ENCODE measurements around the gene TST.

DNA sequence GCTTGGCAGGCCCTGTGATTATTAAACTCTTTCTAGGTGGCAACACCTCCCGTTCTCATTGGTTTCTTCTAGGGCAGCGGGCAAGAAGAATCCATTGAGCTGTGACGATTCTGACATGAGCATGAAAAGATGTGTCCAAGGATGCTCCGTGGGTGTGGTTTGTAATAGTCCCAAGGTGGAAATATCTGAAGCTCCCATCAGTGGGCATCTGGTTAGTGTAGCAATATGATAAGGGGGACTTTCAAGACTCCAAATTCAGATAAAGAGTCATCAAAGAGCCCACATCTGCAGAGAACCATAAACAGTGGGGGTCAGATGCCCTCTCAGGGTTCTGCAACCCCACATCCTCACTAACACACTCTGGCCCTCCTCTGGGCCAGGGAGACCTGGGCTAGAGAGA, 42.6 kb downstream of the TST start:
- TF ChIP-seq, protein P1, sequence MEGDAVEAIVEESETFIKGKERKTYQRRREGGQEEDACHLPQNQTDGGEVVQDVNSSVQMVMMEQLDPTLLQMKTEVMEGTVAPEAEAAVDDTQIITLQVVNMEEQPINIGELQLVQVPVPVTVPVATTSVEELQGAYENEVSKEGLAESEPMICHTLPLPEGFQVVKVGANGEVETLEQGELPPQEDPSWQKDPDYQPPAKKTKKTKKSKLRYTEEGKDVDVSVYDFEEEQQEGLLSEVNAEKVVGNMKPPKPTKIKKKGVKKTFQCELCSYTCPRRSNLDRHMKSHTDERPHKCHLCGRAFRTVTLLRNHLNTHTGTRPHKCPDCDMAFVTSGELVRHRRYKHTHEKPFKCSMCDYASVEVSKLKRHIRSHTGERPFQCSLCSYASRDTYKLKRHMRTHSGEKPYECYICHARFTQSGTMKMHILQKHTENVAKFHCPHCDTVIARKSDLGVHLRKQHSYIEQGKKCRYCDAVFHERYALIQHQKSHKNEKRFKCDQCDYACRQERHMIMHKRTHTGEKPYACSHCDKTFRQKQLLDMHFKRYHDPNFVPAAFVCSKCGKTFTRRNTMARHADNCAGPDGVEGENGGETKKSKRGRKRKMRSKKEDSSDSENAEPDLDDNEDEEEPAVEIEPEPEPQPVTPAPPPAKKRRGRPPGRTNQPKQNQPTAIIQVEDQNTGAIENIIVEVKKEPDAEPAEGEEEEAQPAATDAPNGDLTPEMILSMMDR (IDR thresholded peaks at IDR 0.05; ENCODE audit: extremely low read depth in 1 of 2, insufficient read depth in 1 of 2, low read depth in 1 of 2, low read length in 2 of 2), result no peak
- TF ChIP-seq POLR2A (IDR thresholded peaks at IDR 0.05; ENCODE audit: low read depth, low read length) (no peak), POLR2AphosphoS5 (IDR thresholded peaks at IDR 0.05; ENCODE audit: insufficient read depth, low read depth, low read length) (no peak), GATA2 (IDR thresholded peaks at IDR 0.05; ENCODE audit: insufficient read depth, insufficient read length, low read depth, low read length) (no peak), MYC (IDR thresholded peaks at IDR 0.05; ENCODE audit: low read depth, low read length) (no peak), EZH2 (IDR thresholded peaks at IDR 0.05; ENCODE audit: borderline replicate concordance, low read depth, low read length, severe bottlenecking) (no peak)
- TF ChIP-seq, protein P2, sequence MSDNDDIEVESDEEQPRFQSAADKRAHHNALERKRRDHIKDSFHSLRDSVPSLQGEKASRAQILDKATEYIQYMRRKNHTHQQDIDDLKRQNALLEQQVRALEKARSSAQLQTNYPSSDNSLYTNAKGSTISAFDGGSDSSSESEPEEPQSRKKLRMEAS (IDR thresholded peaks at IDR 0.05; ENCODE audit: insufficient read depth, insufficient read length), result no peak
